SU-DHL-6 (cell line): ENCODE data around the gene SOX6.

Experiments
- EZH2phosphoT487 ChIP-seq: fragments of 200-600 bp; sonication (generic), shearing (Covaris generic); conservative IDR thresholded peaks from 2 replicates; pipeline ENCODE4 v1.6.1; 2018; ENCODE audit warnings: mild to moderate bottlenecking, antibody characterized with exemption, low read length, moderate library complexity, mixed read lengths
- TF ChIP-seq, protein P1 (sequence below): fragments of 200-600 bp; sonication (generic); IDR thresholded peaks from one replicate; pipeline ENCODE4 v1.5.1; 2017; ENCODE audit warnings: antibody characterized with exemption, mild to moderate bottlenecking, low read length, moderate library complexity; ENCODE audit not compliant: insufficient read depth, poor library complexity, severe bottlenecking

- TF ChIP-seq, protein P1, sequence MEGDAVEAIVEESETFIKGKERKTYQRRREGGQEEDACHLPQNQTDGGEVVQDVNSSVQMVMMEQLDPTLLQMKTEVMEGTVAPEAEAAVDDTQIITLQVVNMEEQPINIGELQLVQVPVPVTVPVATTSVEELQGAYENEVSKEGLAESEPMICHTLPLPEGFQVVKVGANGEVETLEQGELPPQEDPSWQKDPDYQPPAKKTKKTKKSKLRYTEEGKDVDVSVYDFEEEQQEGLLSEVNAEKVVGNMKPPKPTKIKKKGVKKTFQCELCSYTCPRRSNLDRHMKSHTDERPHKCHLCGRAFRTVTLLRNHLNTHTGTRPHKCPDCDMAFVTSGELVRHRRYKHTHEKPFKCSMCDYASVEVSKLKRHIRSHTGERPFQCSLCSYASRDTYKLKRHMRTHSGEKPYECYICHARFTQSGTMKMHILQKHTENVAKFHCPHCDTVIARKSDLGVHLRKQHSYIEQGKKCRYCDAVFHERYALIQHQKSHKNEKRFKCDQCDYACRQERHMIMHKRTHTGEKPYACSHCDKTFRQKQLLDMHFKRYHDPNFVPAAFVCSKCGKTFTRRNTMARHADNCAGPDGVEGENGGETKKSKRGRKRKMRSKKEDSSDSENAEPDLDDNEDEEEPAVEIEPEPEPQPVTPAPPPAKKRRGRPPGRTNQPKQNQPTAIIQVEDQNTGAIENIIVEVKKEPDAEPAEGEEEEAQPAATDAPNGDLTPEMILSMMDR = no peak
- TF ChIP-seq EZH2phosphoT487 = no peak
These were observed 42.5 kb downstream of the SOX6 start for GRCh38 chr11:16313846-16314245.
